IPS-20b (cell line): Measurements from ENCODE around the gene CLEC18A.
"Not testable (repeated sequence)": the region's sequence is repeated elsewhere in the genome, so short reads cannot be mapped to it uniquely, and the experiment has no call there.

Experiments used
- H3K27ac ChIP-seq: one replicate; pipeline ENCODE4 v1.5.1; 2013; ENCODE audit warnings: low read length
- H3K27me3 ChIP-seq: 2 replicates; pipeline ENCODE4 v1.6.1; 2013; ENCODE audit warnings: mild to moderate bottlenecking, low read length, inconsistent platforms; ENCODE audit not compliant: insufficient read depth
- H3K36me3 ChIP-seq: 2 replicates; pipeline ENCODE4 v1.6.1; 2013; ENCODE audit warnings: low read depth, mild to moderate bottlenecking, inconsistent platforms, low read length, moderate library complexity; ENCODE audit not compliant: insufficient read depth
- H3K4me1 ChIP-seq: 2 replicates; pipeline ENCODE4 v1.6.1; 2013; ENCODE audit warnings: mild to moderate bottlenecking, control low read depth, inconsistent platforms, low read length, moderate library complexity; ENCODE audit not compliant: insufficient read depth
- H3K4me3 ChIP-seq: 2 replicates; pipeline ENCODE4 v1.5.1; 2013; ENCODE audit warnings: mild to moderate bottlenecking, low read length, inconsistent platforms
- H3K9ac ChIP-seq: 2 replicates; pipeline ENCODE4 v1.6.1; 2013; ENCODE audit warnings: low read depth, mild to moderate bottlenecking, inconsistent platforms, low read length, moderate library complexity
- H3K9me3 ChIP-seq: 2 replicates; pipeline ENCODE4 v1.6.1; 2013; ENCODE audit warnings: mild to moderate bottlenecking, low read depth, low read length, inconsistent platforms; ENCODE audit not compliant: insufficient read depth

Gene CLEC18A

GRCh38 chr16:70010615-70011014 lies 59.5 kb downstream of the CLEC18A start:
- not testable (repeated sequence) for H3K27ac ChIP-seq, H3K27me3 ChIP-seq, H3K36me3 ChIP-seq, H3K4me1 ChIP-seq, H3K9ac ChIP-seq, H3K9me3 ChIP-seq, H3K4me3 ChIP-seq

- H3K36me3 ChIP-seq, H3K27me3 ChIP-seq, H3K9ac ChIP-seq, H3K4me1 ChIP-seq, H3K9me3 ChIP-seq, H3K4me3 ChIP-seq, H3K27ac ChIP-seq: not testable (repeated sequence)
These were observed 60.0 kb downstream of the CLEC18A start for GRCh38 chr16:70011120-70011519.

GRCh38 chr16:70012354-70012753 lies 61.2 kb downstream of the CLEC18A start:
- not testable (repeated sequence) for H3K4me1 ChIP-seq, H3K27me3 ChIP-seq, H3K9me3 ChIP-seq, H3K27ac ChIP-seq, H3K9ac ChIP-seq, H3K4me3 ChIP-seq, H3K36me3 ChIP-seq

- not testable (repeated sequence) for H3K27me3 ChIP-seq, H3K9ac ChIP-seq, H3K4me3 ChIP-seq, H3K27ac ChIP-seq, H3K4me1 ChIP-seq, H3K9me3 ChIP-seq
- H3K36me3 ChIP-seq: peaks cover 11% of the 10 kb centered on the region; the same call in 1 of the 2 replicates
These were observed 61.8 kb downstream of the CLEC18A start for GRCh38 chr16:70012951-70013350.
